Epithelial cell of umbilical artery (primary cell): ENCODE data around the gene HK3. TPM values are rescaled to one million over a fixed set of nuclear protein-coding genes. Genes with fewer than 3 reads are reported as not detected.

ENCODE experiments used
- total RNA-seq: library from RNA; depleted of rRNA; stranded (reverse); fragments of >200 nt; gene quantifications from 2 replicates; pipeline ENCODE4 v1.2.3, GENCODE V29; 2014

HK3 gene, protein sequence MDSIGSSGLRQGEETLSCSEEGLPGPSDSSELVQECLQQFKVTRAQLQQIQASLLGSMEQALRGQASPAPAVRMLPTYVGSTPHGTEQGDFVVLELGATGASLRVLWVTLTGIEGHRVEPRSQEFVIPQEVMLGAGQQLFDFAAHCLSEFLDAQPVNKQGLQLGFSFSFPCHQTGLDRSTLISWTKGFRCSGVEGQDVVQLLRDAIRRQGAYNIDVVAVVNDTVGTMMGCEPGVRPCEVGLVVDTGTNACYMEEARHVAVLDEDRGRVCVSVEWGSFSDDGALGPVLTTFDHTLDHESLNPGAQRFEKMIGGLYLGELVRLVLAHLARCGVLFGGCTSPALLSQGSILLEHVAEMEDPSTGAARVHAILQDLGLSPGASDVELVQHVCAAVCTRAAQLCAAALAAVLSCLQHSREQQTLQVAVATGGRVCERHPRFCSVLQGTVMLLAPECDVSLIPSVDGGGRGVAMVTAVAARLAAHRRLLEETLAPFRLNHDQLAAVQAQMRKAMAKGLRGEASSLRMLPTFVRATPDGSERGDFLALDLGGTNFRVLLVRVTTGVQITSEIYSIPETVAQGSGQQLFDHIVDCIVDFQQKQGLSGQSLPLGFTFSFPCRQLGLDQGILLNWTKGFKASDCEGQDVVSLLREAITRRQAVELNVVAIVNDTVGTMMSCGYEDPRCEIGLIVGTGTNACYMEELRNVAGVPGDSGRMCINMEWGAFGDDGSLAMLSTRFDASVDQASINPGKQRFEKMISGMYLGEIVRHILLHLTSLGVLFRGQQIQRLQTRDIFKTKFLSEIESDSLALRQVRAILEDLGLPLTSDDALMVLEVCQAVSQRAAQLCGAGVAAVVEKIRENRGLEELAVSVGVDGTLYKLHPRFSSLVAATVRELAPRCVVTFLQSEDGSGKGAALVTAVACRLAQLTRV
- total RNA-seq, result not detected in 2 replicates

DNA sequence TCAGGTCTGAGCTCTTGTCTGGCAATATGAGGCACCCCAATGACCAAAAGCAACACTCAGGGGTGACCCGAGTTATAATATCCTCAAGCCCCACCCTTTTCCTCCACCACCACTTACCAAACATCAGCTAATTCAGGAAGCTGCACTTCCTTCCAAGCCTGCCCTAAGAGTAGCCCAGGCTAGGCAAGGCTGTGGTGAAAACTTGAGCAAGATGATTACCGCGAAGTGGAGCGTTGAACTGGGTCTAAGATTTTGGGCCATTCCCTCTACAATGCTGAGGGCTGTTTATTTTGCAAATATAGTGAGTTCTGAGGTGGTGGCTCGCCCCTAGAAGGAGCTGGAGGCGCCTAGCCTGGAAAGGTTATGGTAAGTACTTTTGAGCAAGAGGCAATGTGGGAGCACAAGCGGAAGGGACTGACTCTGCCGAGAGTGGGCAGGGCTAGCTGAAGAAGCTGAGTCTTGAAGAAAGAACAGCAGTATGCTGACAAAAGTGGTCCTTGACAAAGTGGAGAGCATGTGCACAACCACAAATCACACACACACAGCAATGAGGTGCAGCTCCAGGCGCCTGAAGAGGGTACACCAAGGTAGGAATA, at the start of gene HK3:
TSS of gene HK3 (minus strand) at position 51 of the 596 bp plus-strand sequence. CDS start 3,187 bp downstream, outside the sequence.

Other genes starting within 250 kb of the HK3 start
- gene UNC5A, start 88.8 kb downstream of the HK3 start, total RNA-seq, result under 0.01 and 0.30 TPM in 2 replicates
- gene UIMC1, start 107.4 kb upstream of the HK3 start, total RNA-seq, result 67.9 and 68.5 TPM in 2 replicates
- gene ZNF346, start 123.3 kb upstream of the HK3 start, total RNA-seq, result 19.8 and 26.0 TPM in 2 replicates
- 1.3 and 3.3 TPM in 2 replicates for gene FGFR4, start 187.6 kb upstream of the HK3 start, total RNA-seq
- gene NSD1, start 234.4 kb upstream of the HK3 start, total RNA-seq, result 27.6 and 48.8 TPM in 2 replicates